Posterior vena cava (tissue), 2 donors: ENCODE data around the gene LRFN3. TPM values are rescaled to one million over a fixed set of nuclear protein-coding genes. Genes with fewer than 3 reads are reported as not detected.

Experiments
- DNase-seq: peaks from one replicate; pipeline ENCODE4 v3.0.0-alpha.2; 2020; ENCODE audit warnings: low spot score
- intact Hi-C, 2 donors: fragments of 100-400 bp; cut with DNase I; formaldehyde crosslinking; loops; one replicate each; pipeline versions ENCODE4 v1.14.1 to v1.14.2; 2022 to 2023
- total RNA-seq, 2 donors: library from RNA; stranded (reverse); fragmentation: NEBNext Ultra II Directional; extraction: Animal tissue kit (Norgen Biotek cat#: 25700); gene quantifications; one replicate each; pipeline ENCODE4 v1.2.1, GENCODE V29; 2021
- donor health status: DM: yes; HTN: yes; CAD: no.
- donor health status: DM: yes; HTN: yes; CAD: no.

Gene LRFN3
- total RNA-seq, 2 donors from 2014 or later: 13.3 to 14.2 TPM

DNA sequence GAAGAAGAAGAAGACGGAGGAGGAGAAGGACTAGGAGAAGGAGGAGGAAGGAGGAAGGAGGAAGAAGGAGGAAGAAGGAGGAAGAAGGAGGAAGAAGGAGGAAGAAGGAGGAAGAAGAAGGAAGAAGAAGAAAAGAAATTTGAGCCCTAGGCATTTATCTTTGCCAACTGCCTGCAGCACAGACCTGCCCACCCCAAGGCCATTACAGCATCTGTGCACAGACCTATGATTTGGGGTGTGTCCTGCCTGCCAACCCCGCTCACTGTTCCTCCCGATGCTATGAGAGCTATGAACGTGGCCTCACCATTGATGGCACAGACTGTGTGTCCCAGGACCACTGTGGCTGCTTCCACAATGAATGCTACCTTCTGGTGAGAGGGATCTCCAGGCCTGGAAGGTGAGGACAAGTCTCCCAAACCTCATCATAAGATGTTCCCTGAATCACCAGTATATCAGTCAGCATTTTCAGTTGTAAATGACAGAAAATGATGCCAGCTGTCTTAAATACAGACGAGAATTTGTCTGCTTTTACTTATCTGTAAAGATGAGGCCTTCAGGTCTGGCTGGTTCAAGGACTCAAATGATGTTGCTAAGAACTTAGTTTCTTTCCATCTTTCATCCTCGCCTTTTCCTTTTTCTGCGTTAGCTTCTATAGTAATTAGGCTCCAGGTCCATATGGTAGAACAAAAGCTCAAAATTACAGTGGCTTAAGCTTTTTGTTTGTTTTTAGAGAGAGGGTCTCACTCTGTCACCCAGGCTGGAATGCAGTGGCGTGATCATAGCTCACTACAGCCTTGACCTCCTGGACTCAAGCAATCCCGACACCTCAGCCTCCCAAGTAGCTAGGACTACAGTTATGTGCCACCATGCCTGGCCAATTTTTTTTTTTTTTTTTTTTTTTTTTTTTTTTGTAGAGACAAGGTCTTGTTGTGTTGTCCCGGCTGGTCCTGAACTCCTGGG lies 54.9 kb downstream of the LRFN3 start:
- intact Hi-C loops: no loop called here

DNA sequence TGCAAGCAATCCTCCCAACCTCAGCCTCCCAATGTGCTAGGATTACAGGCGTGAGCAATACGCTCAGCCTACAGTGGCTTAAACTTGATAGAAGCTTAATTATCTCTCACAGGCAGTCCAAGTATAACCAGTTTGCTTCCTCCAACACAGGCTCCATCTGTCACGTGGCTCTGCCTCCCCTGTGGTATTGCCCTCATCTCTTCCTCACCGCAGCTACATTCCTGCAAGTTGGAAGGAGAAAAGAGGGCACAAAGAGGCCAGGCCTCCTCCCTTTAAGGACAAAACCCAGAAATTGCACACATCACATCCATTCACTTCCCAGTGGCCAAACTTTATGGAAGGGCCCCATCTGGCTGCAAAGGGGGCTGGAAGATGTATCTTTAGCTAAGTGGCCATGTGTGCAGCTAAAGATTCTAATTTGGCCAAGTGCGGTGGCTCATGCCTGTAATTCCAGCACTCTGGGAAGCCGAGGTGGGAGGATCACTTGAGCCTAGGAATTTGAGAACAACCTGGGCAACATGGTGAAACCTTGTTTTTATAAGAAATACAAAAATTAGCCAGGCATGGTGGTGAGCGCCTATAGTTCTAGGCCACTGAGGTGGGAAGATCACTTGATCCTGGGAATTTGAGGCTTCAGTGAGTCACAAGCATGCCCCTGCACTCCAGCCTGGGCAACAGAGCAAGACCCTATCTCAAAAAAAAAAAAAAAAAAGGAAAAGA lies 55.7 kb downstream of the LRFN3 start:
- DNase-seq: no peak

More for the DNA sequence above, 54.9 kb downstream of the LRFN3 start:
- DNase-seq: no peak

DNA sequence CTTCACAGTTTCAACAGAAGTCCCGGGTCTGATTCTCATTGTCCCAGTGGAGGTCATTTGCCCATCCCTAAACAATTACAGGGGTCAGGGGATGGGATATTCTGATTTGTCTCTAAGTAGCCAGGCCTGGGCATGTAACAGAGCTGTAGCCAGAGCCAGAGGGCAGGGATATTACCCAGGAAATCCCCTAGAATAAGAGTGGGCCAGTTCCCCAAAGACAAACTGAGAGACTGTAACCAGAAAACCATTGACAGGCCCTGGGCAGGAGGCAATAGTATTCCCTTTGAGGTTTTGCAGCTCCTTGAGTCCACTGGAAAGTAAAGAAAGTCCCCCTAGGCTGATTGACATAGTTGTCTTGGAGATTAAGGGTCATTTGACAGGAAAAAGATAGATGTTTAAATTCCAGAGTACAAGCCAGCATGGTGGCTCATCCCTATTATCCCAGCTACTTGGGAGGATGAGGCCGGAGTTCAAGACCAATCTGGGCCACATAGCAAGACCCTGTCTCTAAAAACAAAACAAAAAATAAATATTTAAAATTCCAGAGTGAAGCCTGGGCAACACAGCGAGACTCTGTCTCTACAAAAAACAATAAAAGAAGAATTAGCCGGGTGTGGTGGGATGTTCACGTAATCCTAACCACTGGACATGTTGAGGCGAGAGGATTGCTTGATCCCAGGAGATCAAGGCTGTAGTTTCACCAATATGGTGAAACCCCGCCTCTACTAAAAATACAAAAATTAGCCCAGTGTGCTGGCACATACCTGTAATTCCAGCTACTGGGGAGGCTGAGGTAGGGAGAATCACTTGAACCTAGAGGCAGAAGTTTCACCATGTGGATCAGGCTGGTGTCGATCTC lies 57.0 kb downstream of the LRFN3 start:
- intact Hi-C loops: no loop called here
- no peak for DNase-seq

More for the DNA sequence above, 55.7 kb downstream of the LRFN3 start:
- intact Hi-C loops: no loop called here

DNA sequence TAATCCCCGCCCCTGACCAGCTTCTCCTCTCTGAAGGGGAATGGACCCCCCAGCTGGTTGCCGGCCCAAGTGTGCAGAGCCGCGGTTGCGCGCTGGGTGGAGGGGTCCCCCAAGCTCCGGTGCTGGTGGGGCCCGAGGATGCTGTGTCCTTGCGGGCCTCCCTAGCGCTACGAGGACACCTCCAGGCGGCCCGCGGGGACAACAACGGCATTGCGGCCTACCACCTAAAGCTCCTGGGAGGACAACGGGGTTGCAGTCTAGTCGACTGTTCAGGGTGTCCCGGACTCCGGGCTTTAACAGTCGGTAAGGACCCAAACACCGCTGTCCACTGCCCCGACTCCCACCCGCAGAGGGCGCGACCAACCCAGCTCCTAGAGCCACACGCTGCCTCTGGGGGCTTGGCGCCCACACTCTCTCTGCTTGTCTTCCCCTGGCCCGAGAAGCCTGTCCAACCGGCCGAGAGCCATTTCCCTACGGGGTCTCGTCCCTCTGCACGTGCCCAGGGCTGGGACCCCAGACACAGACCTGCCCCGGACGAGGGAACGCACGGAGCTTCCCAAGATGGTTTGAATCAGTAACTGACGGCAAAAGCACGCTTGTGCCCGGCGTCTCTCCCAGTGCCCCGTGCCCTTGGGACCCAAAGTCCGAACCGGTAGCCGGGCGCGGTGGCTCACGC lies 57.9 kb downstream of the LRFN3 start:
- DNase-seq: no peak
- intact Hi-C loops: no loop called here

Other genes with a start within 250 kb of the LRFN3 start
- not detected for gene ZBTB32, start 231.8 kb upstream of the LRFN3 start, total RNA-seq
- gene KMT2B, start 218.4 kb upstream of the LRFN3 start, total RNA-seq: 10 to 100 TPM; 23.1 to 23.5 TPM
- gene IGFLR1, start 193.9 kb upstream of the LRFN3 start, total RNA-seq: 1 to 10 TPM; 4.3 to 9.3 TPM
- 10 to 100 TPM; 13.8 to 18.7 TPM for gene U2AF1L4, start 191.0 kb upstream of the LRFN3 start, total RNA-seq
- gene PSENEN, start 190.7 kb upstream of the LRFN3 start, total RNA-seq: 10 to 100 TPM; 33.6 to 37.3 TPM
- 1 to 10 TPM; 8.3 to 9.4 TPM for gene LIN37, start 187.8 kb upstream of the LRFN3 start, total RNA-seq
- 100 to 1,000 TPM; 290 to 412 TPM for gene HSPB6, start 179.3 kb upstream of the LRFN3 start, total RNA-seq
- gene PROSER3, start 178.2 kb upstream of the LRFN3 start, total RNA-seq: 10 to 100 TPM; 18.4 to 19.3 TPM
- 1 to 10 TPM; 6.2 to 9.6 TPM for gene ARHGAP33, start 160.8 kb upstream of the LRFN3 start, total RNA-seq
- not detected for gene PRODH2, start 123.5 kb upstream of the LRFN3 start, total RNA-seq
- not detected for gene NPHS1, start 83.9 kb upstream of the LRFN3 start, total RNA-seq
- gene KIRREL2, start 79.5 kb upstream of the LRFN3 start, total RNA-seq: not detected
- 1 to 10 TPM; 3.9 to 7.3 TPM for gene APLP1, start 67.8 kb upstream of the LRFN3 start, total RNA-seq
- gene NFKBID, start 35.8 kb upstream of the LRFN3 start, total RNA-seq: 10 to 100 TPM in 1 of 2 donors, 1 to 10 TPM in 1; 7.9 to 10.3 TPM
- gene HCST, start 33.8 kb upstream of the LRFN3 start, total RNA-seq: 10 to 100 TPM; 12.4 to 13.4 TPM
- 10 to 100 TPM; 58.8 to 96.5 TPM for gene TYROBP, start 28.1 kb upstream of the LRFN3 start, total RNA-seq
- 10 to 100 TPM; 11.2 to 13.3 TPM for gene SDHAF1, start 58.8 kb downstream of the LRFN3 start, total RNA-seq
- gene SYNE4, start 72.4 kb downstream of the LRFN3 start, total RNA-seq: under 1 TPM; 0.24 to 0.93 TPM
- gene ALKBH6, start 77.8 kb downstream of the LRFN3 start, total RNA-seq: 10 to 100 TPM; 10.8 to 14.4 TPM
- gene CLIP3, start 96.5 kb downstream of the LRFN3 start, total RNA-seq: 10 to 100 TPM; 30.4 to 32.0 TPM
- gene THAP8, start 117.9 kb downstream of the LRFN3 start, total RNA-seq: 1 to 10 TPM; 2.9 to 3.7 TPM
- gene WDR62, start 118.5 kb downstream of the LRFN3 start, total RNA-seq: under 1 TPM; 0.37 to 0.71 TPM
- gene OVOL3, start 174.8 kb downstream of the LRFN3 start, total RNA-seq: not detected
- 10 to 100 TPM; 43.9 to 47.6 TPM for gene POLR2I, start 178.5 kb downstream of the LRFN3 start, total RNA-seq
- gene TBCB, start 179.1 kb downstream of the LRFN3 start, total RNA-seq: 100 to 1,000 TPM; 133 to 141 TPM
- 100 to 1,000 TPM; 586 to 597 TPM for gene CAPNS1, start 203.7 kb downstream of the LRFN3 start, total RNA-seq
- gene COX7A1, start 216.1 kb downstream of the LRFN3 start, total RNA-seq: 100 to 1,000 TPM; 232 to 242 TPM